ENCODE measurements around the gene NKAIN2.
"Not testable (repeated sequence)": the region's sequence is repeated elsewhere in the genome, so short reads cannot be mapped to it uniquely, and the experiment has no call there.

Gene NKAIN2

DNA sequence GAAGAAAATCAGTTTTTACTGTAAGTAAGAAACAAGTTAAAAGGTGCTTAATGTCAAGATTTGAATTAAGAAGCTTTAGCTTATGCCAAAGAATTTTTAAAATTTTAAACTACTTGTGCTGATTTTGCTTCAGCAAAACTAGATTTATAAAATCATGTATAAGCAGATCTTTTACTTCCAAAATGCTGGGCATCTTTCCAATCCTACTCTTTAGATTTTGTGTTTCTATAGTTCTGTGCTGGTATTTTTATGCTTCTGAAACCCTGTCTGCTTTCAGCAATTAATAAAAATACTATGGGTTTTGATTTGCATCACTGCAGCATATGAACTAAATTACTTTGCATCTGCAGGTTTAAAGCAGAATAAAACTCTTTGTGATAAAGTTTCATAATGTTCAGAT lies 920.0 kb downstream of the NKAIN2 start:
- no peak for DNase-seq

DNA sequence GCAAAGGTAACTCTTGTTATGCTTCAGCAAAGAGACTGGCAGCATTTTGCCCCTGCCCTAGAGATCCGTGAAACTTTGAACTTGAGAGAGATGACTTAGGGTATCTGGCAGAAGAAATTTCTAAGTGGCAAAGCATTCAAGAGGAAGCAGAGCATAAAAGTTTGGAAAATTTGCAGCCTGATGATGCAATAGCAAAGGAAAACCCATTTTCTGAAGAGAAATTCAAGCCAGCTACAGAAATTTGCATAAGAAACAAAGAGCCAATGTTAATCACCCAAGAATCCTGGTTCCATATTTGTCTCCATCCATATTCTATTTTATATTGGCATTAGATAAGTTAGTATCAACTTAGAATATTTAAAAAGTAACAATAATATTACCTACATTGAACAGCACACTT lies 934.1 kb downstream of the NKAIN2 start:
- DNase-seq: not testable (repeated sequence)

DNA sequence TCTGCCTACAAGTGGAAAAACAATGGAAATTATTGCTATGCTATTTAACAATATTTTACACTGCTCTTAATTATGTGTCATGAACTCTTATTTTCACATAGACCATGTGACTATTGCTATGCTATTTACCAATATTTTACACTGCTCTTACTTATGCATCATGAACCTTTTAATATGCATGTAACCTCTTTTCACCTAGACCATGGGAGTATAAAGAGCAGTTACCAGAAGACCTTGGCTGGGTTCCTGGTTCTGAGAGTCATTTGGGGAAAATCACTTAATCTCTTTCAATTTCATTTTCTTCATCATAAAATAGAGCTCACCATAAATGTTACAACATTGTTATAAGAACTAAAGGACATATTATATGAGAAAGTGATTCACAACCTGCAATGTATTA lies 934.8 kb downstream of the NKAIN2 start:
- no peak for DNase-seq

DNA sequence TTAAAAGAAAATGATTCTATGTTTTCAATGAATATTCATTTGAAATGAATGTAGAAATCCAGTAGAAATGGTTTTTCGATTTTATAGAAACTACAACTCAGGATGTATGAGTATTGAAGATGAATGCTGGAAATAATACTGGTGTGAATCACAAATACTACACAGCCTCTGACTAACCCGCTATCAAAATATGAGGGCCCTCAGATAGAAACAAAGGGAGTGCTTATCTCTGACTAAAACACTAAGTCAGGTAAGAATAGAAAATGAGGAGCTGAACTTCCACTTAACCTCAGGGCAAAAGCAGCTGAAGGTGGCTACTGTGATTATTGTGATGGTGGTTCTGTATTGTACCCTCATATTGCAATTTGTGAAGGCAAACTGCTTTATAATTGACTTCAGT lies 937.7 kb downstream of the NKAIN2 start:
- DNase-seq: no peak

DNA sequence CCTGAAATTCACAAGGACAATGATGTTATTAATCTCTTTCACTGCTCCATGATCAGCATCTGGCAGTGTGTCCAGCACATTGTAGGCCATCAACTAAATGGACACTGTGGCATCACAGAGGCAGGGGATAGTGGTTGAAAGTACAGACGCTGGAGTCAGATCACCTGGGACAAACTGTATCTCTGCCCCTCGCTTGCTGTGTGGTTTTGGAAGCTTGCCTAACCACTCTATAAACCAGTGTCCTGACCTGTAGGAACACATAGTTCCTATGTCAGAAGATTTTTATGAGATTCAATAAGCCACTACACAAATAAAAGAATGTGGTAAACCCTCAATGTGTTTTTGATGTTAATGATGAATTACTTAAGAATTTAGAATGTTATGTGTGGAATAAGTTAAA lies 939.3 kb downstream of the NKAIN2 start:
- no peak for DNase-seq

DNA sequence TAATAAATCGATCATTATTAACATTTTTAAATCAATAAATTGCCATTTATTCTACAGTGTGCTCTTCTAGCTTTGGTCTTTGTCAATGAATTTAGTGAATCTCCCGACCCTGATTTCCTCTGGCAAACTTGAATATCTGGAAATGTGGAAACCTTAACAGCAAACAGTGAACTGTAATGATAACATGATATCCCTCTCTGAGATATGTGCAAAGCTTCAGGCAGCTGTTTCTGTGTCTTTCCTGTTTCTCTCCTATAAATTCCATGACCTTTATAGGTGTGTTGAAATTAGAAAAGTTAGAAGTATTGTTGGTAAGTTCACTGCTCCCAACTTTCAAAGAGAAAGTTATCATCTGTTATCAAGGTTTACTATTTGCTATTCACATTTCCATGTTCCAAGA lies 939.8 kb downstream of the NKAIN2 start:
- DNase-seq: no peak

DNA sequence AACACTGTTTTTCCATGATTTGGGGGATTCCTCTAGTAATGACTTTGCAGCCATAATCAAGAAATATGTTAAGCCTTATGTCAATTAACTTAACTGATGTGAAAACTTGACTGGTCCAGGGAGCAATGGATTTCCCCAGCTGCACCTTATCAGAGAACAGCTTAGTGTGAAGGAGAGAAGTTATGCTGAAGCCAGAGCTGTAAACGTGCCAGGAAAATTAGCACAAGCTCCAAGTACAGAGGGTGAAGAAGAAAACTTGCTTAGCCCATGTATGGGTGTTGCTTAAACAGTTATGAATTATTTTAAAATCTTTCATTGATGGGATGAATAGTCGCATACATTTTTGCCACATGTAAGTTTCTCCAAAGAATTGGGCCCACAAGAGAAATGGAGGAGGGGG lies 943.7 kb downstream of the NKAIN2 start:
- no peak for DNase-seq

DNA sequence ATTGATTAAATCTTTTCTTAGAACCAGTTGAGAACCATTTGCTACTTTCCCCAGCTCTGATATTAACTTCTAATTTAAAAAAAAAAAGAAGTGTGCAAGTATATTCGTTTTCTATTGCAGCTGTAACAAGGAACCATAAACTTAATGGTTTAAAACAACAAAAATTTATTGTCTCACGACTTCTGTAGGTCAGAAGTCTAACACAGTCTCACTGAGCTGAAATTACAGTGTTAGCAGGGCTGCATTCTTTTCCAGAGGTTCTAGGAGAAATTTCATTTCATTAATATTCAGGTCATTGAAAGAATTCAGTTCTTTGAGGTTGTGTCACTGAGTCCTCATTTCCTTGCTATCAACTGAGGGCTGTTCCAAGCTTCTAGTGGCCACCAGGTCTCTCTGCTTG lies 945.1 kb downstream of the NKAIN2 start:
- no peak for DNase-seq

DNA sequence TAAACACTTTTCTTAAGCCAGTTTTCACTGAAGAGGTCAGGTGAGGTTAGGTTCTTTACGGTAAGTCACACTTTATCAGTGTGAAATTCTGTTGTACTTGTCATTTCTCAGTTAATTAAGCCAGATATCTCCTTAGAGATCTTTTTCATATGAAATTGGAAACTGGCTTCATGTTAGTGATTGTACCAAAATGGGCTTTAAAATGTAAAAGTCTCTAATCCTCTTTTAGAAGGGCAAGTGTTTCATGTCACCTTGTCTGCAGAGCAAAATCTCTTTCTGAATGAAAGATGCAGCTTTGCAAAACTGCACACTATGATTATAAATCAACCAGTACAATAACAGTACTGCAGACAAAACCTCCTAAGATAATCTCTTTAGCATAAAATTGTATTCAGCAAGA lies 949.3 kb downstream of the NKAIN2 start:
- no peak for DNase-seq

DNA sequence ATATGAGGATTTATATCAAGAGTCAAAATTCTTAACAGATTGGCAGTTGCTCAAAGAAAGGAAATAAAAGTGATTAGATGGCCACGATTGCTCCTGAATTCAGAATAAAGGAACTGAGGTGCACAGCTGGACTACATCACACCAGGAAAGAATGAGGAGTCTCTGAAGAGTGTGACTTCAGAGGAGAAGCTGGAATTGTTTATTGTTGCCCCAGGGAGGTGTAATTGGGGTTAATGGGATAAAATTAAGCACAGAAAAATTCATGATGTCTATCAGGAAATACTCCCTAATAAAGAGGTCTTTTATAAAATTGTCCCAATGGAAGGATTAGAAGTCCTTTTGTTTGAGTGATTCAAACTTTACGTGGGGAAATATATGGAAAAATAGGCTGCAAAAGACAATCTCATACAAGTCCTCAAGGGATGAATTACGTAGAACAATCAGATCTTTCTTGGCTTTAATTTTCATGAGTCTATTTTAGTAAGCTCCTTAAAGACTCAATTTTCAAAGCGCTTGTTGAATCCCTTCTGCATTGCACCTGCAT lies 950.0 kb downstream of the NKAIN2 start:
- DNase-seq: peak; percentile 34

DNA sequence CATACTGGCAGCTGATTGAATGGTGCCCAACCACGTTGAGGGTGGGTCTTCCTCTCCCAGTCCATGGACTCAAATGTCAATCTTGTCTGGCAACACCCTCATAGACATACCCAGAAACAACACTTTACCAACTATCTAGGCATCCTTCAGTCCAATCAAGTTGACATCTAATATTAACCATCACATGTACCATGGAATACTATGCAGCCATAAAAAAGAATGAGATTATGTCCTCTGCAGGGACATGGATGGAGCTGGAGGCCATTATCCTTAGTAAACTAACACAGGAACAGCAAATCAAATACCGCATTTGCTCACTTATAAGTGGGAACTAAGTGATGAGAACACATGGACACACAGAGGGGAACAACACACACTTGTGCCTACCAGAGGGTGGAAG lies 951.7 kb downstream of the NKAIN2 start:
- DNase-seq: no peak

DNA sequence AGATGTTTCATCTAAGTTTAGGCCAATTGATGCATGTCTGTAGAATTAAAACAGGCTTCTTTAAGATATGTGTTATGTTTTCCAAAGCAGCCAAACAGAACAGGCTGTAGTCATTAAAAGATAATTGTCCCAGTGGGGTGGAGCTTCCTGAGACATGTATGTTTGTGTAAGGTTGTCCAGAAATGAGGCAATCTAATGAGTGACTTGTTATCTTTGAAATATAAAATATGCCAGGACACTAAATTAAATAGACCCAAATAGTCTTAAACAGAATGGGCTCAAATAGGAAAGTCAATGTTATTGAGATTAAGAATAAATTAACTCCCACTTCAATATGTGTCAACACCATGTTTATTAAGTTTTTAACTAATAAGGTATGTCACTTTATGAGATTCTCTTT lies 953.9 kb downstream of the NKAIN2 start:
- DNase-seq: peak; percentile 84

DNA sequence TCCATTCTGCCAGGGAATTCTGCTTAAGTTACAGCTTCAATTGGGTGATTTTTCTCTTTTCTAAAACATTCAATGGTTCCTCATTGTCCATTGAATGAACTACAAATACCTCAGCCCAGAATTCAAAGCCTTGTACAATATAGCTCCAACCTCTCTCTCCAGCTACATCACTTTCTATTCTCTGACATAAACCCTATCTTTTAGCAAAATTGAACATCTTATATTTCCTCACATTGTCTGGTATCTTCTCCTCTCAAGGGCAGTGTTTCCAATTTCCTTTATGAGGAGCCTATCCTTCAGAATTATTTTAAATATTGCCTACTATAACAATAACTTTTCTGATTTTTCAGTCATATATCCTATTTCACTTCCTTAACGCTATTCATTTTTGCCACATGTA lies 955.0 kb downstream of the NKAIN2 start:
- DNase-seq: no peak

DNA sequence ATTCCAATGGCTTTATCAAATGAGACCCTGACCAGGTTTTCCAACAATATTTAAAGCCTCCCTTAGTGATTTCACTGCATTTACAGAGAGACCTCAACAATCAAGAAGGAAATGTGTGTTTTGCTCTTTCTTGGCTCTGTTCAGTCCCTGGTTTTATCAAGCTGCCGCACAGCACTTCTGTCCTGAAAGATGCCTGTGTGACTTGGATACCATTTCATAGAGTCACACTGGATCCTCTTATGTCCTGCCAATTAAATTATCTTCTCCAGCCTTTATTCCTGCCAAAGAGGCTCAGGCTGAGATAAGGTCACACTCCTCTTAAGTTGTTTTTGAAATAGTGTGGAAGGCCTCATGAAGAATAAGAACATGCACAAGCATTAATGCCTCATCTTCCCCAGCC lies 961.6 kb downstream of the NKAIN2 start:
- no peak for DNase-seq

DNA sequence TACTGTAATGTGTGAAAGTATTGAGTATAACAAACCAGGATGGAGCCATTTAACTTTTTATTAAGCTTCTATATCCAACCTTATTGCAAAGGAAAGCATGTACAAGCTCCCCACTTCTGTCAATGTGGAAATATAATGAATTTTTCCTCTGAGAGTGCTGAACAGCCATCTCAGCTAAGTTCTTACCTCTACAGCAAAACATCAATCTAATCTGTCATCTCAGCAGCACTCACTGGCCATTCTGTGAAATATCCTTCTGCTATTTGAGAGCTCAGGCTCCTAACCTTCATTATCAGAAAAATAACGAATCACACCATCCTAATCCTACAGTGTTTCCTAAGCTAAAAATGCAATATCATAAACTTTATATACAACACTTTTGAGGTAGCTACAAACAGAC lies 964.6 kb downstream of the NKAIN2 start:
- peak; percentile 54 for DNase-seq

DNA sequence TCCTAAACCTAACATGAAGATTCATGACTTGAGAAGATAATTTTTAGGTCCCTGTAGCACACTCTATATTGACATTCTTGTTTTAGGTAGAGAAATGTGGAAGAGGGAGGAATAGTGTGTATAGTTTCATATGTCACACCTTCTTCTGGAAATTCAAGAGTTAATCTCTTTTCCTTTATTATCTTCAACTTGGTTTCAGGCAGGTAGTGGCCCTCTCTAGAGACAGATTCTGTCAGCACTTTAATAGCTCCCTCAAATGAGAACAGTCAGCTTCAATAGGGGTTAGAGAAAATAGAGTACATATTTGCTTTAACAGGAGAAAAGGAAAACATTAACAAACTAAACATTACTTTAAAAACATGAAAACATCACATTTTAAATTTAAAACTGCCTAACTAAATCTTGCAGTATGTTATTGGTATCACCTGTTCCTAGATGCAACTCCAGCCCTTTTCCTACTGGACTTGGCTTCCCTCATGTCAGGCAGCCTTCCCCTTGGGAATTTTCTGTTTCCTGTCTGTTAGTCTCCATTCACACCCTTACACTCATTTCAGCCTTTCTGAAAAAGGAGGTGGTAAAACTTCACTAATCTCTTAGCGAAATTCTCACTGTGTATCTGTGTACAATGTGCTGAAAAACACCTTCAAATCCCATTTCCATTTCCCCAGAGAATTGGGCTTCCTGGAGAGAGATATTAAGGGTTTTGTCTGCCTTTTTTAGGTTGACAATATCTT lies 966.3 kb downstream of the NKAIN2 start:
- DNase-seq: peak; percentile 94

DNA sequence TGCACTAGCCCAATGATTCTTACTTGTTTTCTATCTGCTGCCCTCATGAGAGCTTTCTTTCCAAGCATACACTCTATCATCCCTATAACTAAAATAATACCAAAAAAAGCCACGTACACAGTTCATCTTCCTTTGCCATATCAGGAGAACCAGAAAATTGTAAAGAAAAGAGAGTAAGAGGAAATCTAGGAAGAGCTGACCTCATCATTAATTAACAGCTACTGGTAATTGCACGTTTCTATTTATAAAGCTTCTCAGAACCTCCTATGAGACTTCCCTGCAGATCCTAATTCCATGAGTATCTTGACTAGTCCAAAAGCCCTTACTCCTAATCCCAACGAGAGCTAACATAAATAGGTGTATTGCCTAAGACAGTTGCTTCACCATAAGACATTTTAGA lies 967.1 kb downstream of the NKAIN2 start:
- DNase-seq: peak; percentile 72

DNA sequence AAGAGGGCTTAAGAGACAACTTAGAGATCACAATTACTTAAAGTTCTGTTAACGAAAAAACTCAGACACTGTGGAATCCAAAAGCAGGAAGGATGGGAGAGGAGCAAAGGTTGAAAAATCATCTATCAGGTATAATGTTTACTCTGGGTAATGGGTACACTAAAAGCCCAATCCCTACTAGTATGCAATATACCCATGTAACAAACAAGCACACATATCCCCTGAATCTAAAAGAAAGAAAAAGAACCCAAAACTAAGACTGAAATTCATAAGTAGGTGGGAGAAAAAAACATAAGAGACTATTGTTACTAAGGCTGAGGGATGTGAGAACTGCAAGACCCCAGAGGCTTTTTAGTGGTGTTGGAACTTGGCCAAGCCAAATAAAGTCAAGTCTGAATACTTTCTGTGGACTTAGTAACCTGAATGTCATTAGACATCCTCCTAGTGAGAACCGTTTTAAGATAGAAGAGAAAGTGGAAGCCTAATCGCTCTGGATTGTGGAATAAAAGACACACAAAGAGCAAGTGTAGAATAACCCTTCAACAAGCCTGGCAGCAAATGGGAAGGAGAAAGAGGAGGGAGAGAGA lies 969.2 kb downstream of the NKAIN2 start:
- peak; percentile 90 for DNase-seq

DNA sequence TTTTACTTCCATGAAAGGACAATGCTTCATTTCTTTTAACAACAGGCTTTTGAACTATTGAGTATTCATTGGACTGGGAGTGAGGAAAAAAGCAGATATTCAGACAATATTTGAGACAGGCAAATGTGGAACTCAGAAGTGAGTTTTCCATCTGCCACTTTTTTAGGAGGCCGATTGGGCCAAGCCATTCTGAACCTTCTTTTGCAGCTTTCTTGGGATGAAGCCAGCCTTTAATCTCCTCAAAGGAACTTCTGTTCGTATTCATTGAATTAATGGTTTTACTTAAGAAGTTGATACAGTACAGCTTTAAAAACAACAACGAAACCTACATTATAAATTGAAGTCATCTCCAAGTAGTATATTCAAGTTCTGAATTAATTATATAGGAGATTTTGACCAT lies 971.5 kb downstream of the NKAIN2 start:
- no peak for DNase-seq

DNA sequence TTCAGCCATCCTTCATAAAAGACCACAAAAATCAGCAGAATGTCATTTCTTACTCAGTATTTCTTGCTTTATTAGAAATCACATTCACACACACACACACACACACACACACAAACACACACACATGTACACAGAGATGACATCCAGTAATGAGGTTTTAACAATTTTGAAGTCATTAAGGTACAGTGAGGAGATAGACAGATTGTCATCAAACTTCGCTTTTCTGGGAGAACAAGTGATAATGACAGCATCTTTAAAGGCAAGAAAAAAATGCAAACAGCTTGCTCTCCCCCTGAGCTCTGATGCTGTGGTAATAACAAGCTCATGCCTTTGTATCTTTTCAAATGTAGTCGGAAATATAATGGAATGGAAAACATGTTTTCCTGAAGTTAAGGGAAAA lies 974.2 kb downstream of the NKAIN2 start:
- no peak for DNase-seq

DNA sequence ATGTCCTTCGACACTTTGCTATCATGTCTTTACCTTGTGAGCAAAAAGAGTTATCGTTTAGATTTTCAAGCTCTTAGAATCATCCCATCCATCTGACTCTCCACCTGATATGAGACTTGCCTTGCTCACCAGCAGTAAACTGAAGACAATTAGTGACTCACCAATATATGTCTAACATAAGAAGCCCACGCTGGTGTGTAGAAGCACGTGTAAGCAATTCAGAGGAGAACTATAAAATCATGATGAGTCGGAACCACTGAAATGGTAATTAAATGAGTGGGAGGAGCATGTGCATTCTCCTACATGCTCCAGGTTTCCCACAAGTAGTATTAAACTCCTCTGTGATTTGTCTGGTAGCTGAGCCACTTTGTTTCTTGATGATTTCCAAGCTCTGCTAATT lies 977.0 kb downstream of the NKAIN2 start:
- DNase-seq: peak; percentile 19

DNA sequence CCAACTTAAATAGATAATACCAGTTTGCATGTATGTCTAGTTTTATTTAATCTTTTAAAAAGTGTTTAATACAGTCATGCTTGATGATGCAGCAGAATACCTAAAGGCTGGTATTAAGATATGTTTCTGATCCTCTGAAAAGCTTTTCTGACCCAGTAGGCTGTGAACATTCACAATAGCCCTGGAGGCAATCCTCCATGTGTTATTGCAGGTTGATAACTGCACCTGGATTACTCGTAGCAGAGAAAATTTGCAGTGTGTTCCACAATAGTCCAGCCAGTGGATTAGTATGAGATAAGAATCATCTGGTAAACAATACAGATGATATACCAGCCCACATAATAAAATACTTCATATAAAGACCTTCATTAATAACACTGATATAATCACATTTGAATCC lies 979.7 kb downstream of the NKAIN2 start:
- DNase-seq: peak; percentile 17

DNA sequence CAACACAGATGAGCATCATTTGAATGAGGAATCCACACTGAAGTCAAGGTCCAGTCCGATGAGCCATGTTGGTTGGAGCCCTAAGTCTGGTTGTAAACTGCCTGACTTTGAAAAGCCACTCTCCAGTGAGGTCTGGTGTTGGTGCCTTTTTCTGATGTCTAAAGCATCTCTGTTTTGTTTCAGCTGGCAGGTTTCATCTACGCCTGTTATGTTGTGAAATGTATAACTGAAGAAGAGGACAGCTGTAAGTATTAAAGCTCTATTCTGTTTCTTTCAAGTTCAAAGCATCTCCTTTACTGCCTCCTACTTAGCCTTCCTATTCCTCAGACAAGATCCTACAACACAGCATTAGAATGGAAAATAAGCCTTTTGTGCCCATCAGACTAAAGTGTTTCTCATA lies 987.5 kb downstream of the NKAIN2 start:
- no peak for DNase-seq

DNA sequence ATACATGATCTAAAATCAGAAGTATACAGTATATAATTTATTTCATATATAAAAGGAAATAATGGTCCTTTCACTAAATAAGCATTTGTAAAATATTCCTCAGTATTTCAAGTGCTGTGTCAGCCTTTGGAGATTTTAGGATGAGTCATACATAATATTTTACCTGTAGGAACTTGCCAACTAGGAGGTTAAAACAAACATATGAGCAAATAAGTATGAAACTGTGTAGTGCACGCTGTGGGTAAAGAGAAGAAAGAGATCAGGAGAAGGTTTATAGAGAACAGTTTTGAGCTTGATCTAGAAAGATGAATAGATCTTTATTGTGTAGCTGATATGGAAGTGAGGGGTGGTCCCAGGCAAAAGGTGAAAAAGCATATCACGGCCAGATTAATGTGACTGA lies 988.7 kb downstream of the NKAIN2 start:
- peak; percentile 74 for DNase-seq

DNA sequence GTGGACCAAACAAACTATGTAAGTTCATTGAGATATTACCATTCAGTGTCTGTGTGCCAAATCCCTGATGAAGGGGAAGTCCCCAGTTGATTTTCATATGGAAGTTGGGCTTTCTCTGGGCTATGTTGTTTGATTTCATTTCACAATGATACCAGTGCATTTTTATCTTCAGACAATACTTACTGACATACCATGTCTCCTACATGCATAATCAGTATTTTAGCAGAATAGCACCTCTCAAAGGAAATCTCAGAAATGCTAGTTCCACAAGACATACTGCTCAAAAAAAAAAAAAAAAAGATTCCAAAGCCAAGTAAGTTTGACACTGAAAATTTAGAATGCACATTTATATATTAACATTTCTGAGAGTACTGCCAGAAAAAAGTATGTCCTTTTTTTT lies 989.7 kb downstream of the NKAIN2 start:
- DNase-seq: peak; percentile 46

Measured in NCI-H69 (cell line).